ENCODE results near the gene RNF217.

DNA sequence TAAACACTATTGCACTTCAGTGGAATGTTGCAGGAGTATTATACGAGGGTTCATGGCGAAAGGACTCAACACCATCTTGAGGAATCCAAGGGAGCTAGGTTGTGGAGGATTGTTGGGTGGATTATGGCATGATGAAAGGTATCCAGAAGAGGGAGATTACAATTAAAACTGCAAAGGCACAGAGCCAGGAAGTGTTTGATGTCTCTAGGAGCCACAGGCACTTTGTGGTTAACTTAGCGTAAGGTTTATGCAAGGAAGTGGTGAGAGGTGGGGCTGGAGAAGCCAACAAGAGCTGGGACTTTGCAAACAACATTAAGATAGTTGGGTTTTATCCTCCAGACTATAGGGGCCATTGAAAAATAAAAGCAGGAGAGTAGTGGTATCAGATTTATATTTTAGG lies 104.7 kb downstream of the RNF217 start:
- TF ChIP-seq RBBP5 (IDR thresholded peaks at IDR 0.05; ENCODE audit: borderline replicate concordance, low read depth, low read length) (no peak), POLR2A (IDR thresholded peaks at IDR 0.05; ENCODE audit: control extremely low read depth in 1 of 2, low read depth in 2 of 2, low read length in 2 of 2) (no peak), GABPA (IDR thresholded peaks at IDR 0.05; ENCODE audit: borderline replicate concordance, insufficient read depth, low read length) (no peak), HDAC2 (IDR thresholded peaks at IDR 0.05; ENCODE audit: borderline replicate concordance in 1 of 2, low read depth in 2 of 2, low read length in 2 of 2) (no peak)
- TF ChIP-seq, protein P1, sequence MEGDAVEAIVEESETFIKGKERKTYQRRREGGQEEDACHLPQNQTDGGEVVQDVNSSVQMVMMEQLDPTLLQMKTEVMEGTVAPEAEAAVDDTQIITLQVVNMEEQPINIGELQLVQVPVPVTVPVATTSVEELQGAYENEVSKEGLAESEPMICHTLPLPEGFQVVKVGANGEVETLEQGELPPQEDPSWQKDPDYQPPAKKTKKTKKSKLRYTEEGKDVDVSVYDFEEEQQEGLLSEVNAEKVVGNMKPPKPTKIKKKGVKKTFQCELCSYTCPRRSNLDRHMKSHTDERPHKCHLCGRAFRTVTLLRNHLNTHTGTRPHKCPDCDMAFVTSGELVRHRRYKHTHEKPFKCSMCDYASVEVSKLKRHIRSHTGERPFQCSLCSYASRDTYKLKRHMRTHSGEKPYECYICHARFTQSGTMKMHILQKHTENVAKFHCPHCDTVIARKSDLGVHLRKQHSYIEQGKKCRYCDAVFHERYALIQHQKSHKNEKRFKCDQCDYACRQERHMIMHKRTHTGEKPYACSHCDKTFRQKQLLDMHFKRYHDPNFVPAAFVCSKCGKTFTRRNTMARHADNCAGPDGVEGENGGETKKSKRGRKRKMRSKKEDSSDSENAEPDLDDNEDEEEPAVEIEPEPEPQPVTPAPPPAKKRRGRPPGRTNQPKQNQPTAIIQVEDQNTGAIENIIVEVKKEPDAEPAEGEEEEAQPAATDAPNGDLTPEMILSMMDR (IDR thresholded peaks at IDR 0.05; ENCODE audit: control extremely low read depth in 1 of 3, insufficient read depth in 1 of 3, low read depth in 1 of 3, low read length in 3 of 3) = no peak

Data from H1 (cell line).